Gastrocnemius medialis (tissue), 4 donors: Measurements from ENCODE around the gene LYPD4.

Experiments used
- CTCF ChIP-seq, 5 experiments: fragments of 450-650 bp in 3 of 5; fragments of 200-600 bp in 2 of 5; sonication (generic) in 2 of 5; IDR thresholded peaks in 4 of 5; conservative IDR thresholded peaks in 1 of 5; 1 replicate in 4 of 5; 2 replicates in 1 of 5; pipeline ENCODE4 v1.5.1; 2016 to 2019; ENCODE audit warnings: antibody characterized with exemption in 5 of 5, mild to moderate bottlenecking in 3 of 5, moderate library complexity in 3 of 5
- POLR2A ChIP-seq, 2 donors: fragments of 450-650 bp; IDR thresholded peaks; one replicate each; pipeline ENCODE4 v1.6.1; 2017; ENCODE audit warnings: antibody characterized with exemption in 2 of 2, mild to moderate bottlenecking in 2 of 2, moderate library complexity in 2 of 2

GRCh38 chr19:41837981-41838708 is 6.3 kb downstream of the LYPD4 start:
- no peak for TF ChIP-seq CTCF (IDR thresholded peaks at IDR 0.05 in 4 of 5, conservative IDR thresholded peaks at IDR 0.05 in 1 of 5)
- TF ChIP-seq POLR2A (IDR thresholded peaks at IDR 0.05) = no peak
